ENCODE data around the gene DGUOK. TPM values are rescaled to one million over a fixed set of nuclear protein-coding genes. Genes with fewer than 3 reads are reported as not detected.

The DGUOK gene
- polyA plus RNA-seq, 4 donors = 52.5 to 107 (median 86.3) TPM

DNA sequence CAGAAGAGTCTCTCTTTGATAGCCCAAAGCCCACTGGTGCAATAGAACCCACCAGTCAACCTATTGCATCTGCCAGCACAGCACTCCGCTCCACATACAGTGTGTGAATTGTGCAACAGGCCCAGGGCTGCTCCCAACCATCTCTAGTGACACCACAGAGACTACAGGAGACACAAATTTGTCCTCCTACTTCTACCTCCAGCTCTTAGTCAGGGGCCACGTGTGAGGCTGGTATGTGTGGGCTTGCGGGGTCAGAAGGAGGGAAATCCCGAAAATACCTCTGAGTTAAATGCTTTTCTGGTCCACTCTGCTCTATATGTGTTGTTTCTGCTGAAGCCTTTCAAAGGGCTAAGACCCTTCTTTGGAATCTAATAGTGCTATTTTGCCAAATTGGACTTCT lies 18.0 kb downstream of the DGUOK start:
- Histone ChIP-seq H3K4me1 (ENCODE audit: control insufficient read depth in 3 of 3, insufficient read depth in 2 of 3, low read depth in 1 of 3, low read length in 2 of 3) (peaks cover 0 to 17% (median 0%) of the 10 kb centered on the region in 3 donors), H3K27ac (ENCODE audit: low read depth in 1 of 3, low read length in 2 of 3) (no peak overlapping the region), H3K9me3 (ENCODE audit: control insufficient read depth in 2 of 2, insufficient read depth in 1 of 2, low read depth in 1 of 2, low read length in 1 of 2) (no peaks in the 10 kb centered on the region), H3K4me3 (ENCODE audit: low read depth in 1 of 3, low read length in 3 of 3) (no peak overlapping the region), H3K36me3 (ENCODE audit: control insufficient read depth in 3 of 3, insufficient read depth in 2 of 3, low read depth in 1 of 3, low read length in 3 of 3) (peaks cover 2 to 39% (median 17%) of the 10 kb centered on the region in 3 donors), H3K27me3 (ENCODE audit: control insufficient read depth in 3 of 3, insufficient read depth in 3 of 3, low read length in 3 of 3) (no peaks in the 10 kb centered on the region)
- FAIRE-seq (no peak), DNase-seq (no peak)
- WGBS, 3 donors = 82 to 92% (median 87%) methylated on average over 4 of the region's 4 CpGs

DNA sequence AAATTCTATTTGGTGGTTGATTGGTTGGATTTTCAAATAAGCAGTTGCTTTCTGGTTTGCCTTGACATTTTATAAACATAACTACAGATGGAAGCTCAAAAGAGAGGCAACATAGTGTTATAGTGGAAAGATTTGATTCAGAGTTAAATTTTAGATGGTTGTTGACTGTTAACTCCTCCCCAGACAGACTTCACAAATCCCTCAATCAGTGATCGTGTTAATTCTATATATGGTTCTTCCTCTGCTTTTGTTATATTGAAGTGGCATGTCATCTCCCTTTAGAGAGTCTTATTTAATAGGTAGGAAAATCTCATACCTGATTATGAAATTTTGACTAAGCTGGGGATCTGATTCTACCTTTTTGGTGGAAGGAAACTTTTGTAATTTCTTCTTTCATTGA lies 19.5 kb downstream of the DGUOK start:
- peaks cover 0 to 19% (median 0%) of the 10 kb centered on the region in 3 donors for H3K4me1 ChIP-seq (ENCODE audit: control insufficient read depth in 3 of 3, insufficient read depth in 2 of 3, low read depth in 1 of 3, low read length in 2 of 3)
- no peak overlapping the region for H3K4me3 ChIP-seq (ENCODE audit: low read depth in 1 of 3, low read length in 3 of 3)
- FAIRE-seq (no peak), DNase-seq (no peak)
- H3K27me3 ChIP-seq (ENCODE audit: control insufficient read depth in 3 of 3, insufficient read depth in 3 of 3, low read length in 3 of 3) = no peaks in the 10 kb centered on the region
- peaks cover 3 to 41% (median 20%) of the 10 kb centered on the region in 3 donors for H3K36me3 ChIP-seq (ENCODE audit: control insufficient read depth in 3 of 3, insufficient read depth in 2 of 3, low read depth in 1 of 3, low read length in 3 of 3)
- WGBS, 3 donors = 79 to 85% (median 85%) methylated on average over 1 of the region's 1 CpG
- no peaks in the 10 kb centered on the region for H3K9me3 ChIP-seq (ENCODE audit: control insufficient read depth in 2 of 2, insufficient read depth in 1 of 2, low read depth in 1 of 2, low read length in 1 of 2)
- H3K27ac ChIP-seq (ENCODE audit: low read depth in 1 of 3, low read length in 2 of 3) = no peak overlapping the region

DNA sequence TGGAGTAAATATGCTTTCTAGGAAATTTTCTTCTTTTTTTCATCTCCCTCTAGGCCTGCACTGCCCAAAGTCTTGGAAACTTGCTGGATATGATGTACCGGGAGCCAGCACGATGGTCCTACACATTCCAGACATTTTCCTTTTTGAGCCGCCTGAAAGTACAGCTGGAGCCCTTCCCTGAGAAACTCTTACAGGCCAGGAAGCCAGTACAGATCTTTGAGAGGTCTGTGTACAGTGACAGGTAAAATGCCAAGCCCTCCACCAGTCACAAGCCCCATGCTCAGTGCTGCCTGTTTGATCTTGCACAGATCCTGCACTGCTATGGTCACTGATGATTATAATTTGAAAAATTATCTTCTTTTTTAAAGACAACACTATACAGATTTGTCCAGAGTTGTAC lies 20.0 kb downstream of the DGUOK start:
- no peak overlapping the region for H3K4me3 ChIP-seq (ENCODE audit: low read depth in 1 of 3, low read length in 3 of 3)
- no peak for FAIRE-seq
- DNase-seq = no peak
- no peaks in the 10 kb centered on the region for H3K9me3 ChIP-seq (ENCODE audit: control insufficient read depth in 2 of 2, insufficient read depth in 1 of 2, low read depth in 1 of 2, low read length in 1 of 2)
- WGBS, 3 donors = 84 to 99% (median 97%) methylated on average over 3 of the region's 3 CpGs
- H3K36me3 ChIP-seq (ENCODE audit: control insufficient read depth in 3 of 3, insufficient read depth in 2 of 3, low read depth in 1 of 3, low read length in 3 of 3) = peaks cover 7 to 46% (median 23%) of the 10 kb centered on the region in 3 donors
- no peaks in the 10 kb centered on the region for H3K27me3 ChIP-seq (ENCODE audit: control insufficient read depth in 3 of 3, insufficient read depth in 3 of 3, low read length in 3 of 3)
- H3K27ac ChIP-seq (ENCODE audit: low read depth in 1 of 3, low read length in 2 of 3) = no peak overlapping the region
- H3K4me1 ChIP-seq (ENCODE audit: control insufficient read depth in 3 of 3, insufficient read depth in 2 of 3, low read depth in 1 of 3, low read length in 2 of 3) = peaks cover 0 to 19% (median 0%) of the 10 kb centered on the region in 3 donors

DNA sequence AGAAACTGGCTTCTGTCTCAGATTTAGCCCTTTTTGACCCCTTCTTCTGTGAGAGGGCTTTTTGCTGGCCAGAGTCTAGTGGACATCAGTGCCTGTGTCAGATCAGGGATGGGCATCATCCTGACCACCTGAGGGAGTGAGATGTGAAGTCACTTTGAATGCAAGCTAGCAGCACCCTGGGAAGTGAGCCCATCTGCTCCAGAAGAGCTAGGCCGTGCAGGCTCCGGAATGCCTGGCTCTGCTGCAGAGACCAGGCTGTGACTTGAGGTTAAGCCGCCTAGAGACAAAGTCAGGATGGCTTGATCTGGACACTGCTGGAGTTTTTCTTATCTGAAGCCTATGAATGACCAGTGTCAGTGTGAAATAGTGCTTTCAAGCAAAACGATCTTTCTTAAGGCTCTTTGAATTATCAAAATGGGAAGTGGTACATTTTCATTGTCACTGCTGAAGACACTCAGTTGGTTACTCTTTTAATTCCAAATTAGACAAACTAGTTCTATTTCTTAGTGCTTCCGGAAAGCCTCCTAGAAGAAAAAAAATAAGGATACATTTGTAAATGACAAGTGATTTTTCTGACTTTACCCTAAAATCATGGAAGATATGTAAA lies 20.8 kb downstream of the DGUOK start:
- peaks cover 7 to 49% (median 29%) of the 10 kb centered on the region in 3 donors for H3K36me3 ChIP-seq (ENCODE audit: control insufficient read depth in 3 of 3, insufficient read depth in 2 of 3, low read depth in 1 of 3, low read length in 3 of 3)
- WGBS, 3 donors = 85 to 88% (median 85%) methylated on average over 5 of the region's 5 CpGs
- no peak for FAIRE-seq

DNA sequence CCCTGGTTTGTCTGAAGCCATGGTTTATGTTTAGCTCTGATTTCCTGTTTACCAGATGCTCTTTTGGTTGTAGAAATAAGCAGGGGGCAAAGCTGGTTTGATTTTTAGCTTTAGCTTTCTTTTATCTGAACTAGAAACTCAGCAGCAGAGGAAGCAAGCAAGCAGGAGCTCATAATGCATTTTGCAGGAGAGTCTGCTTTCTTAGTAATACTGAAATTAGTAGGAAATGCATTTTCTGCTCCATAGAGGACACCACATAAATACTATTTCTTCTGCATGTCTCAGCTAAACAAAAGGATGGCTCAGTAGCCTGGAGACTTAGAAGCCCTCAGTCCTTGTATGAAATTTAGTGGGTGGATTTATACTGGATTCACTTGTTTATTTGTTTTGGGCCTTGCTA lies 23.1 kb downstream of the DGUOK start:
- DNase-seq (no peak), FAIRE-seq (no peak)
- H3K27ac ChIP-seq (ENCODE audit: low read depth in 1 of 3, low read length in 2 of 3) = no peak overlapping the region
- H3K4me1 ChIP-seq (ENCODE audit: control insufficient read depth in 3 of 3, insufficient read depth in 2 of 3, low read depth in 1 of 3, low read length in 2 of 3) = peaks cover 0 to 19% (median 0%) of the 10 kb centered on the region in 3 donors
- no peak overlapping the region for H3K4me3 ChIP-seq (ENCODE audit: low read depth in 1 of 3, low read length in 3 of 3)
- H3K27me3 ChIP-seq (ENCODE audit: control insufficient read depth in 3 of 3, insufficient read depth in 3 of 3, low read length in 3 of 3) = no peaks in the 10 kb centered on the region
- H3K36me3 ChIP-seq (ENCODE audit: control insufficient read depth in 3 of 3, insufficient read depth in 2 of 3, low read depth in 1 of 3, low read length in 3 of 3) = peaks cover 10 to 53% (median 32%) of the 10 kb centered on the region in 3 donors
- H3K9me3 ChIP-seq (ENCODE audit: control insufficient read depth in 2 of 2, insufficient read depth in 1 of 2, low read depth in 1 of 2, low read length in 1 of 2) = no peaks in the 10 kb centered on the region

More for the DNA sequence above, 20.8 kb downstream of the DGUOK start:
- no peak for DNase-seq
- Histone ChIP-seq H3K27ac (ENCODE audit: low read depth in 1 of 3, low read length in 2 of 3) (peak overlapping the region in 1 of 3 donors; percentile 49), H3K27me3 (ENCODE audit: control insufficient read depth in 3 of 3, insufficient read depth in 3 of 3, low read length in 3 of 3) (no peaks in the 10 kb centered on the region), H3K4me3 (ENCODE audit: low read depth in 1 of 3, low read length in 3 of 3) (no peak overlapping the region), H3K9me3 (ENCODE audit: control insufficient read depth in 2 of 2, insufficient read depth in 1 of 2, low read depth in 1 of 2, low read length in 1 of 2) (no peaks in the 10 kb centered on the region), H3K4me1 (ENCODE audit: control insufficient read depth in 3 of 3, insufficient read depth in 2 of 3, low read depth in 1 of 3, low read length in 2 of 3) (peaks cover 0 to 19% (median 0%) of the 10 kb centered on the region in 3 donors)

DNA sequence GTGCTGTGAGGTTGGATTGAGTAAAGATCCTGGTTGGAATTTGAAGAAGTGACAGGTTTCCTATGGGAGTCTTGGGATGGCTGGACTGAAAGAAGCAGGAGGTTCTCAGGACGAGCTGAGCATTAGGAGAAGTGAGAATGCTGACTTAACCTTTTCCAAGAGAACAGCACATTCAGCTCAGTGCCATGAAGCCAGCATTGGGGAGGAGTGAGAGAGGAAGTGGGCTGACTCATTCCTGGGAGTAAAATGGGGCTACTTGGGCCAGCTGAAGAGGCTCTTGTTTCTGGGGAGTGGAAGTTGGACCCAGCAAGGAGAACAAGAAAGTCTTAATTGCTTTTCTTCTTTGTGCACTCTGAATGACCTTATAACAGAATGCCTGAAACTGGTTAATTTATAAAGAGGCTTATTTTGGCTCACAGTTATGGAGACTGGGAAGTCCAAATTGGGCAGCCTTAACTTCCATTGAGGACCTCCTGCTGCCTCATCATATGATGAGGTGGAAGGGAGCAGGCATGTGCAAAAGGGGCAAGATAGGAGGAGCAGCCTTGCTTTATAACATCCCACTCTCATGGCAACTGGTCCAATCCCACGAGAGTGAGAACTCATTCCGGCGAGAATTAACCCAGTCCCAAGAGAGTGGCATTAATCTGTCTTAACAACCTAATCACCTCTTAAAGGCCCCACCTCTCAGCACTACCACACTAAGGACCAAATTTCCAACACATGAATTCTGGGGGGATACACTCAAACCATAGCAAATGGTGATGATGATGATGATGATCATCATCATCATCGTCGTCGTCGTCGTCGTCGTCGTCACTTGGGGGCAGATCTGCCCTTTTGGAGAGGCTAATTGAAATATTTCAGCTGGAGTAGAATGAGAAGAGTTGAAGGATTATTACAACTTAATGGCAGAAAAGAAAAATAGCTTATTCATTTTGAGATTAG lies 26.1 kb downstream of the DGUOK start:
- no peak for FAIRE-seq
- 85 to 96% (median 87%) methylated on average over 12 of the region's 12 CpGs for WGBS, 3 donors
- Histone ChIP-seq H3K4me3 (ENCODE audit: low read depth in 1 of 3, low read length in 3 of 3) (no peak overlapping the region), H3K9me3 (ENCODE audit: control insufficient read depth in 2 of 2, insufficient read depth in 1 of 2, low read depth in 1 of 2, low read length in 1 of 2) (no peaks in the 10 kb centered on the region), H3K27ac (ENCODE audit: low read depth in 1 of 3, low read length in 2 of 3) (no peak overlapping the region), H3K36me3 (ENCODE audit: control insufficient read depth in 3 of 3, insufficient read depth in 2 of 3, low read depth in 1 of 3, low read length in 3 of 3) (peaks cover 10 to 53% (median 22%) of the 10 kb centered on the region in 3 donors), H3K4me1 (ENCODE audit: control insufficient read depth in 3 of 3, insufficient read depth in 2 of 3, low read depth in 1 of 3, low read length in 2 of 3) (peaks cover 0 to 18% (median 0%) of the 10 kb centered on the region in 3 donors), H3K27me3 (ENCODE audit: control insufficient read depth in 3 of 3, insufficient read depth in 3 of 3, low read length in 3 of 3) (no peaks in the 10 kb centered on the region)
- no peak for DNase-seq

DNA sequence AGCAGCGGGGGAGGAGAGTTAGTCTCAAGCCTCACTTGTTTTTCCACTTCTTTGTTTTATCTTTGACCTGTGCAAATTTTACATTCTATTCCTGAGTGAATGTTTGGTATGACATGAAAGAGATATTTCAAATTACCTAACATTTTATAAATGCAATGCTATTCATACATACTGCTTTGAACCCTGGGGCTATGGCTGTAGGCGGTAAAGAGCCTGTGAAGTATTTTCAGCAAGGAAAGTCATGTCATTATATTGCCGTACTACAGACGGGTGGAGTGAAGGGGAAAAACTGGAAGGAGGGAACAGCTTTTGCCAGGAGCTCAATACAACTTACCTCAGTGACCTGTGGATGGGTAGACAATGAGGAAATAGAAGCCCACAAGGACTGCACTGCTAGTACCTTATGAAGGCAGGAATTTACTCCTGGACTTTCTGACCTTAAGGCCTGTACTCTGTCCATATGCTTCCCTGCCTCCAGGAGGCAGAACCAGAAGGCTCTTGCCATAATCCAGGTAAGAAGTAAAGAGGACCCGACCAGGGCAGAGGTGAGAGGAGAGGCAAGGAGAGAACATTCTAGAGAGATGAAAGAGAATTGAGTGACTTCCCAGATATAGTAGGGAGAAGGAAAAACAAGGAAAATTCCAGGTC lies 29.7 kb downstream of the DGUOK start:
- DNase-seq (no peak), FAIRE-seq (no peak)
- 82 to 93% (median 91%) methylated on average over 5 of the region's 5 CpGs for WGBS, 3 donors
- Histone ChIP-seq H3K4me3 (ENCODE audit: low read depth in 1 of 3, low read length in 3 of 3) (no peak overlapping the region), H3K27me3 (ENCODE audit: control insufficient read depth in 3 of 3, insufficient read depth in 3 of 3, low read length in 3 of 3) (no peaks in the 10 kb centered on the region), H3K27ac (ENCODE audit: low read depth in 1 of 3, low read length in 2 of 3) (no peak overlapping the region), H3K36me3 (ENCODE audit: control insufficient read depth in 3 of 3, insufficient read depth in 2 of 3, low read depth in 1 of 3, low read length in 3 of 3) (peaks cover 10 to 55% (median 32%) of the 10 kb centered on the region in 3 donors), H3K9me3 (ENCODE audit: control insufficient read depth in 2 of 2, insufficient read depth in 1 of 2, low read depth in 1 of 2, low read length in 1 of 2) (no peaks in the 10 kb centered on the region), H3K4me1 (ENCODE audit: control insufficient read depth in 3 of 3, insufficient read depth in 2 of 3, low read depth in 1 of 3, low read length in 2 of 3) (no peaks in the 10 kb centered on the region)

DNA sequence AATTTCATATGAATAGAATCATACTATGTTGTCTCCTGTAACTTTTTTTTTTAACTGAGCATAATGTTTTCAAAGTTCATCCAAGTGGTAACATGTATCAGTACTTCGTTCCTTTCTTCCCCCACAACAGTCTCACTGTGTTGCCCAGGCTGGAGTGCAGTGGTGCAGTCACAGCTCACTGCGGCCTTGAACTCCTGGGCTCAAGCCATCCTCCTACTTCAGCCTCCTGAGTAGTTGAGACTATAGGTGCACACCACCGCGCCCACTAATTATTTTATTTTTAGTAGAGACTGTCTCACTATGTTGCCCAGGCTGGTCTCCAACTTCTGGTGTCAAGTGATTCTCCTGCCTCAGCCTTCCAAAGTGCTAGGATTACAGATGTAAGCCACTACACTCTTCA lies 34.6 kb downstream of the DGUOK start:
- 94 to 99% (median 98%) methylated on average over 4 of the region's 4 CpGs for WGBS, 3 donors
- Histone ChIP-seq H3K36me3 (ENCODE audit: control insufficient read depth in 3 of 3, insufficient read depth in 2 of 3, low read depth in 1 of 3, low read length in 3 of 3) (peaks cover 5 to 23% (median 15%) of the 10 kb centered on the region in 3 donors), H3K9me3 (ENCODE audit: control insufficient read depth in 2 of 2, insufficient read depth in 1 of 2, low read depth in 1 of 2, low read length in 1 of 2) (peaks cover 0 to 2% of the 10 kb centered on the region in 2 donors), H3K27me3 (ENCODE audit: control insufficient read depth in 3 of 3, insufficient read depth in 3 of 3, low read length in 3 of 3) (no peaks in the 10 kb centered on the region), H3K27ac (ENCODE audit: low read depth in 1 of 3, low read length in 2 of 3) (no peak overlapping the region), H3K4me3 (ENCODE audit: low read depth in 1 of 3, low read length in 3 of 3) (no peak overlapping the region), H3K4me1 (ENCODE audit: control insufficient read depth in 3 of 3, insufficient read depth in 2 of 3, low read depth in 1 of 3, low read length in 2 of 3) (peaks cover 0 to 3% (median 0%) of the 10 kb centered on the region in 3 donors)
- FAIRE-seq (no peak), DNase-seq (no peak)
